ENCODE results near the gene NSUN7. TPM values are rescaled to one million over a fixed set of nuclear protein-coding genes. Genes with fewer than 3 reads are reported as not detected.
"Not testable (repeated sequence)": the region's sequence is repeated elsewhere in the genome, so short reads cannot be mapped to it uniquely, and the experiment has no call there.

Gene NSUN7
- total RNA-seq, 2 experiments from 2014 or later: not detected

GRCh38 chr4:40808926-40809457 lies 59.2 kb downstream of the NSUN7 start:
- ChIA-PET POLR2A (no interaction called here), CTCF (interaction anchor here (0.5 to 1.1 kb wide), 2 partner anchors 19 to 206 kb away, joined by 3 read pairs; no protein-coding TSS in a partner anchor)

GRCh38 chr4:40811956-40812355 lies 62.2 kb downstream of the NSUN7 start:
- CTCF ChIA-PET: no interaction called here

GRCh38 chr4:40812386-40812785 lies 62.6 kb downstream of the NSUN7 start:
- POLR2A ChIA-PET: no interaction called here
- CTCF ChIA-PET: no interaction called here

More at GRCh38 chr4:40811956-40812355, 62.2 kb downstream of the NSUN7 start:
- POLR2A ChIA-PET: no interaction called here

GRCh38 chr4:40812856-40813255 lies 63.1 kb downstream of the NSUN7 start:
- CTCF ChIA-PET: no interaction called here

GRCh38 chr4:40817157-40817556 lies 67.4 kb downstream of the NSUN7 start:
- CTCF ChIA-PET, POLR2A ChIA-PET: not testable (repeated sequence)

More at GRCh38 chr4:40812856-40813255, 63.1 kb downstream of the NSUN7 start:
- POLR2A ChIA-PET: no interaction called here

- ChIA-PET POLR2A (no interaction called here), CTCF (no interaction called here)
Observed at GRCh38 chr4:40820101-40820500, 70.3 kb downstream of the NSUN7 start.

- ChIA-PET POLR2A (no interaction called here), CTCF (interaction anchor here (0.6 kb wide), 1 partner anchor 293 kb away, joined by 4 read pairs; no protein-coding TSS in a partner anchor)
Observed at GRCh38 chr4:40822420-40823166, 72.8 kb downstream of the NSUN7 start.

GRCh38 chr4:40825014-40825838 lies 75.5 kb downstream of the NSUN7 start:
- ChIA-PET POLR2A (no interaction called here), CTCF (interaction anchor here (1.0 kb wide), 1 partner anchor 16 kb away, joined by 3 read pairs; no protein-coding TSS in a partner anchor)

- ChIA-PET POLR2A (no interaction called here), CTCF (no interaction called here)
Observed at GRCh38 chr4:40826821-40827220, 77.1 kb downstream of the NSUN7 start.

- CTCF ChIA-PET: no interaction called here
- POLR2A ChIA-PET: no interaction called here
Observed at GRCh38 chr4:40827758-40828157, 78.0 kb downstream of the NSUN7 start.

- CTCF ChIA-PET: no interaction called here
- POLR2A ChIA-PET: no interaction called here
Observed at GRCh38 chr4:40828661-40829060, 78.9 kb downstream of the NSUN7 start.

GRCh38 chr4:40829586-40829985 lies 79.8 kb downstream of the NSUN7 start:
- CTCF ChIA-PET: no interaction called here
- POLR2A ChIA-PET: no interaction called here

GRCh38 chr4:40831146-40831907 lies 81.6 kb downstream of the NSUN7 start:
- CTCF ChIA-PET: no interaction called here
- POLR2A ChIA-PET: no interaction called here

GRCh38 chr4:40832175-40832574 lies 82.4 kb downstream of the NSUN7 start:
- ChIA-PET CTCF (no interaction called here), POLR2A (no interaction called here)

GRCh38 chr4:40833212-40833611 lies 83.5 kb downstream of the NSUN7 start:
- ChIA-PET CTCF (no interaction called here), POLR2A (no interaction called here)

GRCh38 chr4:40837094-40837870 lies 87.5 kb downstream of the NSUN7 start:
- POLR2A ChIA-PET: no interaction called here
- CTCF ChIA-PET: interaction anchor here (0.6 to 0.7 kb wide), 2 partner anchors 10 to 282 kb away, joined by 3 read pairs; no protein-coding TSS in a partner anchor

- CTCF ChIA-PET: interaction anchor here (0.6 to 1.1 kb wide), 2 partner anchors 10 to 121 kb away, joined by 3 to 5 read pairs; no protein-coding TSS in a partner anchor
- POLR2A ChIA-PET: no interaction called here
Observed at GRCh38 chr4:40838742-40839141, 89.0 kb downstream of the NSUN7 start.

GRCh38 chr4:40840255-40840984 lies 90.7 kb downstream of the NSUN7 start:
- ChIA-PET POLR2A (no interaction called here), CTCF (interaction anchor here (0.6 to 1.5 kb wide), 6 partner anchors 14 to 152 kb away, joined by 3 to 6 read pairs (median 3); no protein-coding TSS in a partner anchor)
